GM19099 (cell line): ENCODE results near the gene UIMC1.

ENCODE experiments used
- POLR2A ChIP-seq: IDR thresholded peaks from 3 replicates; pipeline ENCODE4 v1.6.1; 2011; ENCODE audit warnings: low read depth; ENCODE audit not compliant: insufficient read length; ENCODE audit errors: extremely low read depth

The UIMC1 gene

GRCh38 chr5:176921714-176922113 is 84.9 kb downstream of the UIMC1 start:
- TF ChIP-seq POLR2A = no peak

GRCh38 chr5:176918613-176919012 is 88.0 kb downstream of the UIMC1 start:
- TF ChIP-seq POLR2A = no peak

GRCh38 chr5:176916337-176916736 is 90.2 kb downstream of the UIMC1 start:
- TF ChIP-seq POLR2A = no peak

DNA sequence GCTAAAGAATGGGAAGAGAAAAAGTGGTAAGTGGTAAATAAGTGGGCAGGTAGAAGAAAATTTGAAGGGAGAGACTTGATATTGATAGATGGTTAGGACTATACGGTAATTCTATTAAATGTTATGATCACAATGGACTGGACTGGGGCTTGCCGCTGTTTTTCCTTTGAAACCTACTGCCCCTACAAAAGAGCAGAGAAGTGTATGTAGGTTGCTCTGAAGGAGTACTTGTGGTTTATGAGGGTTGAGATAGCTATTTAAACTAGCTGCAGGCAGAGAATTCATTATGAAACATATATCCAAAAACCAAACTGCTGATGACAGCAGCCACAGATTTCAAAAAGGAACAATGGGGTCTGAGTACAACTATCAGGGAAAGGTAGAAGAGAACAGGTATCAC is 90.7 kb downstream of the UIMC1 start:
- TF ChIP-seq POLR2A = no peak

- TF ChIP-seq POLR2A = no peak
Observed at GRCh38 chr5:176912115-176912514, 94.5 kb downstream of the UIMC1 start.

- no peak for TF ChIP-seq POLR2A
Observed at GRCh38 chr5:176908675-176909368, 97.8 kb downstream of the UIMC1 start.

DNA sequence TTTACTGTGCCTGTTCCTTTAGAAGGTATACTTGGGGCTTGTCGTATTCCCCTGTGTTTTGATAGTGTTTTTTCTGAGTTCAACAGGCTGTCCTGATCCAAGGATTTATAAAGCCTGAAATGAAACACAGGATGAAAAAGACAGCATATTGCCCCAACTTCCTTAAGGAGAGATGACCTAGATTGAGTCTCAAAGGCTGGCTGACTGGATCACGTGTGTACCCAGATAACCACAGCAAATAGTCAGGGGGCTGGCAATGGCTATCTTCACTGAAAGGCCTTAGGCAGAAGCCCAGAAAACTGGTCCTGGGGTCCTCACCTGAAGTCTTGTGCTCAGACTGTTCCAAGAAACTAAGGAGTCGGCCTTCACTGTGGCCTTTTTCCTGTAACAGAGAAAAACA is 99.8 kb downstream of the UIMC1 start:
- no peak for TF ChIP-seq POLR2A

- no peak for TF ChIP-seq POLR2A
Observed at GRCh38 chr5:176906126-176906525, 100.5 kb downstream of the UIMC1 start.

DNA sequence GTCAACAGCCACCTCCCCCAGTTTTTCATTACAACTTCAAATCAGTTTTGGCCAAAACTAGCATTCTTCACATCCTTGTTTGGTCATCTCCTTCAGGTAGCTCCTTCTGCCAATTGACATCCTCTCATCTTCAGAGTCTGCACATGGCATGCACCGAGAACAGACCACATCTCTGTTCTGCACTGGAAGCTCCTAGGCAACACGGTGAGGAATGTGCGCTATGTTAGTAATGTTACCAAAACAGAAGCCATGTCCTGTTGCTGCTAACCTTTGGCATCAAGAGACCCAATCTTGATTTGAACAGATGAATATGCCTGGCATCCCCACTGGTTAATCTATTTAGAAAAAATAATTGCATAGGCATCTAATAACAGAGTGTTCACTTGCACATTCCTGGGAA is 102.3 kb downstream of the UIMC1 start:
- no peak for TF ChIP-seq POLR2A

DNA sequence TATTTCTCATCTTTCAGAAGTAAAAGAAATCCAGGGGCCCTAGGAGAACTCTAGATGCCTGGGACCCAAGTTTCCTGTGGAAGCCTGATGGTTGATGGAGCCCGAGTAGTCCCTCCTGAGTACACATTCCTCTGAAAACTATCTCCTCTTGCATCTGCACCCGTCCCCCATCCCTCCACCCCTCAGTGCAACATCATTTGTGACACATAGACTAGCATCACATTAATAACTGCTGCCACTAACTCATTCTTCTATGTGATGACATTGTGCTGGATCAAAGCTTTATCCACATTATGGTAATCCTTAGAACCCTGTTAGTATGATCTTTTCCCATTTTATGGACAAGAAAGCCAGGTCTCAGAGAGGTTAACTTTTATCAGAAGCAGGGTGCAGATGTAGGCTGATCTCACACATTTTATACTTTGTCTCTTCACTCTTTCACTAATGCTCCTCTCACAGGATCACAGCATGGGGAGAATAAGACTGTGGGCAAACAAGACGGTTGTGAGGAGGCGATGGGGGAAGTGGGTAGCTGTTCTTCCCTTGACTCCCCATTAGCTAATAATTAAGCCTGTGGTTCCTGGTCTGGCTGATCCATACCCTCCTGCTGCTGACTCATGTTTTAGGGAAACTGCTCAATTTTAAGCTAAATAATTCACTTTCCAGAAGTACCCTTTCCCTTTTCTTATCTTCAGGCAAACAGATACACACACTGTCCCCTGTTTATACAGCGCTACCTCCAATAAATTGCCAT is 103.5 kb downstream of the UIMC1 start:
- TF ChIP-seq POLR2A = no peak

- no peak for TF ChIP-seq POLR2A
Observed at GRCh38 chr5:176902102-176902814, 104.3 kb downstream of the UIMC1 start.

DNA sequence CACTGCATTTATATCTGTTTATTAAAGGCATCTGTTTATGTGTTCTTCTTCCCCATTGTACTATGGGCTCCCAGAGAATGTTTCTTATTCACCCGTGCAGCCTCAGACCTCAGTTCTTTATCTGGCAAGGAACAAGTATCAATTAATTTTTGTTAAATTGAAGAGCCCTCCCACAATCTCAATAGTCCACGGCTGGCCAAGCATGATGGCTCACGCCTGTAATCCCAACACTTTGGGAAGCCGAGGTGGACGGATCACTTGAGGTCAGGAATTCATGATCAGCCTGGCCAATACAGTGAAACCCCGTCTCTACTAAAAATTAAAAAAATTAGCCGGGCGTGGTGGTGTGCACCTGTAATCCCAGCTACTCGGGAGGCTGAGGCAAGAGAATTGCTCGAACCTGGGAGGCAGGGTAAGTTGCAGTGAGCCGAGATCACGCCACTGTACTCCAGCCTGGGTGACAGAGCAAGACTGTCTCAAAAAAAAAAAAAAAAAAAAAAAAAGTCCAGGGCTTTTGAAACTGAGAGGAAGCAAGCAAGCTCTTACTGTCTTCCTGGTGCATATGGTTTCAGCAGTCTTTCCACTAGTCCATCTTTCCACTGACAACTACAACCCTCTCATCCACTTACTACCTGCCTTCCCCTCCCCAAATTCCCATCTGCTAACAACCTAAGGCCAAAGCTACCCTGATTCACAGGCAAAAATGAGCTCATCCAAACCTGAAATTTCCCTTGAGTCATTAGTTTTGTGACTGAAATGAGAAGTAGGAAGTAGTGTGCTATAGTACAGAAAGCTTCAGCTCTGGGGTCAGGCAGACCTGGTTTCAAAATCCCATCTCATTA is 105.1 kb downstream of the UIMC1 start:
- TF ChIP-seq POLR2A = no peak

DNA sequence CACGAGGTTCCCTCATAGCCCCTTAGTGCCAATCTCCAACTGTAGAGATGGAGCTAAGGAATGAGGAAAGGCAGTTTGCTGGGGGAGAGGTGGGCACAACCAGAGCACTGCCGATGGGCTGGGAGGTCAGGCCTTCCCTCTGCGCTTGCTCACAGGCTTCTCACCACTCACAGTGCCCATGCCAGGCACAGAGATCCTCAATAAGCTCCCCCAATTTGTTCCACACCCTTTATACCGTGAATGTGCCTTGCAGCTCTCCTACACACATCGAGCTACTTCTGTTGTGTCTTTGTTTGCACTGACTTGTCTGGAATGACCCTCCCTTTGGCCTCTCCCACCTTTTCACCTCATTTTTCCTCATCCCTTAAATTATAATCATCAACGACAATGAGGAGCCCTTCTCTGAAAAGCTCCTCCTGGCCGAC is 105.8 kb downstream of the UIMC1 start:
- TF ChIP-seq POLR2A = no peak

GRCh38 chr5:176899946-176900779 is 106.4 kb downstream of the UIMC1 start:
- TF ChIP-seq POLR2A = no peak
